GM18861 (cell line): ENCODE measurements around the gene ARHGAP32.

Experiments
- ATAC-seq: cut with Tn5 transposase; IDR thresholded peaks from one replicate; pipeline ENCODE4 v1.9.1; 2021; ENCODE audit not compliant: unreplicated experiment

Gene ARHGAP32

GRCh38 chr11:129117595-129118350 lies 74.4 kb downstream of the ARHGAP32 start:
- peak; percentile 73 for ATAC-seq

- ATAC-seq = no peak
These were observed 76.2 kb downstream of the ARHGAP32 start for GRCh38 chr11:129115652-129116586.

GRCh38 chr11:129109701-129110100 lies 82.4 kb downstream of the ARHGAP32 start:
- ATAC-seq = no peak

- ATAC-seq = no peak
These were observed 85.3 kb downstream of the ARHGAP32 start for GRCh38 chr11:129106788-129107187.

- ATAC-seq = no peak
These were observed 89.4 kb downstream of the ARHGAP32 start for GRCh38 chr11:129102756-129103155.

GRCh38 chr11:129102225-129102624 lies 89.9 kb downstream of the ARHGAP32 start:
- no peak for ATAC-seq

- ATAC-seq = no peak
These were observed 98.8 kb downstream of the ARHGAP32 start for GRCh38 chr11:129093283-129093682.

- ATAC-seq = no peak
These were observed 102.1 kb downstream of the ARHGAP32 start for GRCh38 chr11:129090056-129090455.

- ATAC-seq = no peak
These were observed 102.8 kb downstream of the ARHGAP32 start for GRCh38 chr11:129089279-129089678.

- ATAC-seq = no peak
These were observed 105.1 kb downstream of the ARHGAP32 start for GRCh38 chr11:129086976-129087375.

- ATAC-seq = no peak
These were observed 114.9 kb downstream of the ARHGAP32 start for GRCh38 chr11:129077191-129077590.

GRCh38 chr11:129075757-129076156 lies 116.4 kb downstream of the ARHGAP32 start:
- no peak for ATAC-seq

GRCh38 chr11:129067454-129067853 lies 124.7 kb downstream of the ARHGAP32 start:
- no peak for ATAC-seq

- no peak for ATAC-seq
These were observed 125.9 kb downstream of the ARHGAP32 start for GRCh38 chr11:129066229-129066628.

GRCh38 chr11:129063118-129063517 lies 129.0 kb downstream of the ARHGAP32 start:
- no peak for ATAC-seq

- ATAC-seq = no peak
These were observed 130.5 kb downstream of the ARHGAP32 start for GRCh38 chr11:129061492-129062230.

- no peak for ATAC-seq
These were observed 135.2 kb downstream of the ARHGAP32 start for GRCh38 chr11:129056916-129057315.

GRCh38 chr11:129055196-129055595 lies 136.9 kb downstream of the ARHGAP32 start:
- ATAC-seq = no peak

- no peak for ATAC-seq
These were observed 143.2 kb downstream of the ARHGAP32 start for GRCh38 chr11:129048911-129049310.

GRCh38 chr11:129045150-129045549 lies 147.0 kb downstream of the ARHGAP32 start:
- ATAC-seq = no peak

- ATAC-seq = no peak
These were observed 149.6 kb downstream of the ARHGAP32 start for GRCh38 chr11:129042503-129042902.
